HG03159 (cell line): ENCODE data around the gene DNAJB9.
A peak's percentile ranks its signal among the peaks of the same experiment; 100 is the strongest.
"Not testable (repeated sequence)": the region's sequence is repeated elsewhere in the genome, so short reads cannot be mapped to it uniquely, and the experiment has no call there.

Experiments
- ATAC-seq: cut with Tn5 transposase; IDR thresholded peaks from one replicate; pipeline ENCODE4 v1.9.1; 2021; ENCODE audit warnings: mild to moderate bottlenecking, moderate library complexity; ENCODE audit not compliant: unreplicated experiment

Gene DNAJB9

GRCh38 chr7:108569381-108570145 is at the start of gene DNAJB9, which contains the start of gene THAP5:
DNAJB9 (plus strand) TSS chr7:108569874; CDS start chr7:108571727, 1,853 bp downstream.
THAP5 (minus strand) TSS chr7:108569706; CDS start chr7:108569569, 137 bp downstream.
- peak; percentile 95 for ATAC-seq

DNA sequence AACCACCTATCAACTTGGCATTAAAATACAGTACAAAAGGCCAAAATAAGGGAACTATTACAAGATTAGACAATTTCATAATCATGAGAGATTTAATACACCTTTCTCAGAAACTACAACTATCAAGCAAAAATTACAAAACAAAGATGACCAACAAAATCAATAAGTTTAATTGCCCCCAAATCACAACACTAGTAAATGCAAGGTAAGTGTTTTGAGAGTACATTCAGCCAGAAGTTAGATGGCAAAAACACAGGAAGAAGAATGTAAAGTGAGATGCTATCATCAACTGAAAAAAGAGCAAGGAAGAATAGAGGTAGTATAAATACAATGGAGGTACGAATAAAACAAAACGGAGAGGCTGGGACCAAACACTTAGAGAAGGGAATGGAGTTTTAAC is 46.9 kb upstream of the DNAJB9 start:
- no peak for ATAC-seq

GRCh38 chr7:108525327-108525984 is 44.2 kb upstream of the DNAJB9 start:
- peak; percentile 38 for ATAC-seq

DNA sequence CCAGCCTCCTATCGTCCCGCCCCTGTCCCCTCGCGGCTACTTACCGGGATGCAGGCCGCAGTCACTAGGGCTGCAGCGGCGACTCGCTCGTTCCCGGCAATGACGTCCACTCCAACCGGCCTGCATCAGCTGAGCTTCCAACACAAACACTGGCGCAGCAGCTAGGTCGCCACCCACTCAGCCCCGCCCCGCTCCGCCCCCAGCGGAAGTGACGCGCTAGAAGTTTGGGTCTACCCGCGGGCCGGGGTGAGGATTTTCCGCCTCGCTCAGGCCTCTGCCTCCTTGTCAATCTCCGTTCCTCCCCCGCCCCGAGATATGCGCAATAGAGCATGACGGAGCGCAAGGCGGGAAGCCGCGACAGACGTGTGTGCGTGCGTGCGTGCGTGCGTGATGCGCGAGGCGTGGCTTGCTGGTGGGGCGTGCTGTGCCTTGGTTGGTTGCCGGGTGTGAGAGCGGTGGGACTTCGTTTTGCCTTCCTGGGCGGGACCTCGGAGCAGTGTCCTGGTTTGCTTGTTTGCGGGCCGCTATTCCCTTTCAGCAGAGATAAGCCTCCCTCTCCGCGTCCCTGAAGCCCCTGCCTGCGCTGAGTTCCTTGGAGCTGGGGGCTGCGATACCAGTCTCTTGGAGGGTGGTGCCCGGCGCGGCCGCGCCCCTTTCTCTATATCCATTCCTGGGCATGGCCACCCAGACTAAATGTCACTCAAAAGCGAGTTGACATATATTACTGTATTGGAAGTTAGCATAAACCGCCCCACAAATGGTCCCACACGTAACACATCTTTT is 43.5 kb upstream of the DNAJB9 start, which contains the start of gene PNPLA8:
TSS of gene PNPLA8 (minus strand) at position 151 of the 783 bp plus-strand sequence. CDS start 10,644 bp downstream, outside the sequence.
- ATAC-seq, result peak; percentile 95

GRCh38 chr7:108526768-108527017 is 43.0 kb upstream of the DNAJB9 start:
- ATAC-seq, result no peak

DNA sequence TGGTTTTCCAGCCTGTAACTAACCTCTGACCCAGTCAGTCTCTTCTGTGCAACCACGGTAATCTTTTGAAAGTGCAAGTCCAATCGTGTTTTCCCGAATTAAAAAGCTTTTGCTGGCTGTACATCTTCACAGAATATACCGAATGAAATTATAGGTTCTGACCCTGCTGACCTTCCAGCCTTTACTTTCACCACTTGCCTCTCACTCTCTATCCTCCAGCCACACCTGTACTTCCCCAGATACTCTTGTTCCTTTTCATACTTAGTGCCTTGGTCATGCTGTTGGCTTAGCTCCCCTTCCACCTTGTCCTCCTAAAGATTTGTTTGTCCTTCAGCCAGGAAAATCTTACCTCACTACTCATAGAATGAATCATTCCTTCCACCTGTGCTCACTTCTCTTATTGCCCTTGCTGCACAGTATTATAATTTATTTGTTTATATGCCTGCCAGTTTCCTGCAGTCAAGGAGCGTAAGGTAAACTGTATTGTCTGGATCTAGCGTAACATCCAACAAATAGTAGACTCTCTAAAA is 41.4 kb upstream of the DNAJB9 start:
- ATAC-seq, result no peak

GRCh38 chr7:108529341-108529740 is 40.3 kb upstream of the DNAJB9 start:
- ATAC-seq, result no peak

- ATAC-seq, result no peak
Observed at GRCh38 chr7:108533712-108534111, 36.0 kb upstream of the DNAJB9 start.

- no peak for ATAC-seq
Observed at GRCh38 chr7:108535257-108535656, 34.4 kb upstream of the DNAJB9 start.

DNA sequence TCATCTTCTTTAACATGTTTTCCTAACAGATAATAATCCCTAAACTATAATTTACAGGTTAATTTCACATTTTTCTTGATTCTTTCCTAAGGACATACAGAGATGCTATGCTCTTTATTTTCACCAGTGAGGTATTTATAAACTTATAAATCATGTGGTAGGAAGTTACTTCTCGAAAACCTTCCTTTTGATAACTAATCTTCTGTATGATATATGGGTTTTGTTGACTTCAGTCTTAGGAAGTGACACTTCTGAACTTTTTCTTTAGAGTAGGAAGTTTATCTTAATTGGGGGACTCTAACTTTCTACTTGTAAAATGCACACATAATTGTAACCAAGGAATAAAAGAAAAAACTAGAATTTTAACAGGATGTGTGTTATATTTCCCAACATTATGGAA is 33.9 kb upstream of the DNAJB9 start:
- no peak for ATAC-seq

GRCh38 chr7:108537229-108537628 is 32.4 kb upstream of the DNAJB9 start:
- ATAC-seq, result no peak

GRCh38 chr7:108538236-108538635 is 31.4 kb upstream of the DNAJB9 start:
- not testable (repeated sequence) for ATAC-seq

DNA sequence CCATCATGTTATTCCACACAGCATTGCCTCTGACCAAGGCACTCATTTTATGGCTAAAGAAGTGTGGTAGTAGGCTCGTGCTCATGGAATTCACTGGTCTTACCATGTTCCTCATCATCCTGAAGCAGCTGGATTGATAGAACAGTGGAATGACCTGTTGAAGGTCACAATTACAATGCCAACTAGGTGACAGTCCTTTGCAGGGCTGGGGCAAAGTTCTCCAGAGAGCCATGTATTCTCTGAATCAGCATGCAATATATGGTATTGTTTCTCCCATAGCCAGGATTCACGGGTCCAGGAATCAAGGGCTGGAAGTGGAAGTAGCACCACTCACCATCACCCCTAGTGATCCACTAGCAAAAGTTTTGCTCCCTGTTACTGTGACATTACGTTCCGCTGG is 31.0 kb upstream of the DNAJB9 start:
- not testable (repeated sequence) for ATAC-seq

DNA sequence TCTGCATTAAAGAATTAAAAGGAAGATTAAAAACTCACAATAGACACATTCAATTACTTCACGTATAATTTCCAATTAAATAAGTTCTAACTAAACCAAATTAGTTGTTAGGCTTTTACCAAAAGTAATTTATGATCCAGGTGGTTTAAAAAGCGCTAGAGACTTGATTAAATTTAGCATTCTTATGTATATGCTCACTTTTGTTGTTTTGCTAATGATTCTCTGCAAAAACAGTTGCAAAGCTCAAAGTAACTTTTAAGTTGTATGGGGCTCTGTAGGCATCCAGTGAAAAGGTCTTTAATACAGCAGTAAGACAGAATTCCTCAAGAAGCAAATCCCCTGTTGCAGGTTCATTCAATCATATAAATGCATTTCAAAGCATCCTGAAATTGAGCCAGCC is 28.2 kb upstream of the DNAJB9 start:
- no peak for ATAC-seq

GRCh38 chr7:108548141-108548896 is 21.4 kb upstream of the DNAJB9 start:
- ATAC-seq, result not testable (repeated sequence)

DNA sequence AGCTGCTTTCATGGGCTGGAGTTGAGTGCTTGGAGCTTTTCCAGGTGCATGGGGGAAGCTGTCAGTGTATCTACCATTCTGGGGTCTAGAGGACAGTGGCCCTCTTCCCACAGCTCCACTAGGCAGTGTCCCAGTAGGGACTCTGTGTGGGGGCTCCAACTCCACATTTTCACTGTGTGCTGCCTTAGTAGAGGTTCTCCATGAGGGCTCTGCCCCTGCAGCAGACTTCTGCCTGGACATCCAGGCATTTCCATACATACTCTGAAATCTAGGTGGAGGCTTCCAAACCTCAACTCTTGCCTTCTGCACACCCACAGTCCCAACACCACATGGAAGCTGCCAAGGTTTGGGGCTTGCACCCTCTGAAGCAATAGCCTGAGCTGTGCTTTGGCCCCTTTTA is 13.0 kb upstream of the DNAJB9 start:
- not testable (repeated sequence) for ATAC-seq

GRCh38 chr7:108557191-108557590 is 12.5 kb upstream of the DNAJB9 start:
- ATAC-seq, result no peak

- no peak for ATAC-seq
Observed at GRCh38 chr7:108557617-108558016, 12.1 kb upstream of the DNAJB9 start.

DNA sequence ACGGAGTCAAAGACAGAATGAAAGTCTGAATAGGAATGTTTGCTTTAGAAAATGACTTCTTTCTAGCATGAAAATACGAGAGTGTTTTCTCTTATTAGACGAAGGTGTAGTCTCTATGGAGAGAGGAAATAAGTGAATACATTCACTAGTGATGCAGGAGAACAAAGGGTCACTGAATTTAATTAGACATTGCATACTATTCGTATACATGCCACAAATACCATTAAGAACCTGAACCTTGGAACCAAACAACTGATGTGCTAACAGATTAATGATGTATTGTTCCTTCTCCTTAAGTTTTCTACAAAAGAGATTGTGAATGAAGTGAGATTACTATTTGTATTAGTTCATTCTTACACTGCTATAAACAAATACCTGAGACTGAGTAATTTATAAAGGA is 10.4 kb upstream of the DNAJB9 start:
- no peak for ATAC-seq

DNA sequence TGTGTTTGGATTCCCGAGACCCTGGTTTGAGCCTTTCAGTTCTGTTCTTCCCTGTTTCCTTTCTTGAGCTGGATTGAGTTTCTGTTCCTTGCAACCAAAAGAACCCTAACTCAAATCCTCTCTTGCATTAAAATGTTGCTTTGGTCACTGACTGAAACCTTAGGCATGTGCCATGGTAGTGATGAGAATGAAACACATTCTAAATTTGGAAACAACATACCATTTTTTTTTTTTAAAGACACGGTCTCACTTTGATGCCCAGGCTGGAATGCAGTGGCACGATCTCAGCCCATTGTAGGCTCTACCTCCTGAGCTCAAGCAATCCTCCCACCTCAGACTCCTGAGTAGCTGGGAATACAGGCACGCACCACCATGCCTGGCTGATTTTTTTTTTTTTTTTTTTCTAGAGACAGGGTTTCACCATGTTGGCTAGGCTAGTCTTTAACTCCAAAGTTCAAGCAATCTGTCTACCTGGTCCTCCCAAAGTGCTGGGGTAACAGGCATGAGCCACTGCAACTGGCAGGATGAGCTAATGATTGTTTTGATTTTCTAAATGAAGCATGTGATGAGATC is 8.5 kb upstream of the DNAJB9 start:
- no peak for ATAC-seq
